Measurements from ENCODE around the gene ZNF555. TPM values are rescaled to one million over a fixed set of nuclear protein-coding genes. Genes with fewer than 3 reads are reported as not detected.

ZNF555 gene
- total and polyA plus RNA-seq, 9 of the 15 experiments (the other 6 are each of a cell fraction or from before 2014, with no cell fraction given) = 2.0 to 6.7 (median 5.4) TPM

- TF ChIP-seq FOXP4 (CRISPR knock-in tag; IDR thresholded peaks at IDR 0.05; ENCODE audit: borderline replicate concordance) (no peak), CBX3 (IDR thresholded peaks at IDR 0.05; ENCODE audit: borderline replicate concordance in 1 of 2, low read length in 2 of 2) (peak in 1 of 2 experiments; percentile 77; a peak in 1 of 3 replicates), MAFF (IDR thresholded peaks at IDR 0.05; ENCODE audit: low read length) (peak; percentile 56), C11orf30 (IDR thresholded peaks at IDR 0.05; ENCODE audit: low read depth) (peak; percentile 37; the same call in 1 of the 2 replicates), MTA2 (IDR thresholded peaks at IDR 0.05; ENCODE audit: low read depth) (no peak), ZNF274 (IDR thresholded peaks at IDR 0.05; ENCODE audit: borderline replicate concordance, low read depth, low read length) (peak; percentile 100), ID3 (CRISPR knock-in tag; IDR thresholded peaks at IDR 0.05) (no peak), ID3 (tag; IDR thresholded peaks at IDR 0.05) (no peak), CBX1 (IDR thresholded peaks at IDR 0.05; ENCODE audit: low read depth) (peak; percentile 78; the same call in 1 of the 2 replicates), DPF2 (IDR thresholded peaks at IDR 0.05) (no peak), TRIM28 (IDR thresholded peaks at IDR 0.05) (peak; percentile 95), TRIM24 (IDR thresholded peaks at IDR 0.05) (peak in 1 of 2 experiments; percentile 71; a peak in 2 of 4 replicates), POLR3G (IDR thresholded peaks at IDR 0.05; ENCODE audit: extremely low read depth, insufficient read length, insufficient replicate concordance) (no peak), ETS1 (conservative IDR thresholded peaks at IDR 0.05; ENCODE audit: control insufficient read depth, low read depth, low read length) (peak; percentile 86), MAFG (tag; conservative IDR thresholded peaks at IDR 0.05) (0 out of 2 replicates have a peak, but pooled peaks have one; percentile 11), MAFK (IDR thresholded peaks at IDR 0.05; ENCODE audit: low read length) (peak; percentile 50), ZNF75A (CRISPR knock-in tag; IDR thresholded peaks at IDR 0.05) (peak; percentile 88), KLF13 (tag; IDR thresholded peaks at IDR 0.05; ENCODE audit: borderline replicate concordance, low read depth) (no peak), ZNF512 (tag; IDR thresholded peaks at IDR 0.05) (no peak), MTA3 (IDR thresholded peaks at IDR 0.05; ENCODE audit: borderline replicate concordance) (peak; percentile 48; the same call in 1 of the 2 replicates)
Measured at GRCh38 chr19:2834294-2834871, 6.9 kb upstream of the ZNF555 start (continued).

All from K562 (cell line).